DND-41 (cell line): ENCODE measurements around the gene ZNF786.

Experiments used
- EZH2 ChIP-seq: IDR thresholded peaks from 3 replicates; pipeline ENCODE4 v1.6.1; 2012; ENCODE audit warnings: borderline replicate concordance, low read depth, mild to moderate bottlenecking, moderate library complexity, low read length, inconsistent platforms; ENCODE audit not compliant: severe bottlenecking
- TF ChIP-seq, protein P1 (sequence below): IDR thresholded peaks from 2 replicates; pipeline ENCODE4 v1.5.1; 2012; ENCODE audit warnings: borderline replicate concordance, low read length, moderate library complexity, mild to moderate bottlenecking; ENCODE audit not compliant: poor library complexity, severe bottlenecking; ENCODE audit errors: extremely low read depth

DNA sequence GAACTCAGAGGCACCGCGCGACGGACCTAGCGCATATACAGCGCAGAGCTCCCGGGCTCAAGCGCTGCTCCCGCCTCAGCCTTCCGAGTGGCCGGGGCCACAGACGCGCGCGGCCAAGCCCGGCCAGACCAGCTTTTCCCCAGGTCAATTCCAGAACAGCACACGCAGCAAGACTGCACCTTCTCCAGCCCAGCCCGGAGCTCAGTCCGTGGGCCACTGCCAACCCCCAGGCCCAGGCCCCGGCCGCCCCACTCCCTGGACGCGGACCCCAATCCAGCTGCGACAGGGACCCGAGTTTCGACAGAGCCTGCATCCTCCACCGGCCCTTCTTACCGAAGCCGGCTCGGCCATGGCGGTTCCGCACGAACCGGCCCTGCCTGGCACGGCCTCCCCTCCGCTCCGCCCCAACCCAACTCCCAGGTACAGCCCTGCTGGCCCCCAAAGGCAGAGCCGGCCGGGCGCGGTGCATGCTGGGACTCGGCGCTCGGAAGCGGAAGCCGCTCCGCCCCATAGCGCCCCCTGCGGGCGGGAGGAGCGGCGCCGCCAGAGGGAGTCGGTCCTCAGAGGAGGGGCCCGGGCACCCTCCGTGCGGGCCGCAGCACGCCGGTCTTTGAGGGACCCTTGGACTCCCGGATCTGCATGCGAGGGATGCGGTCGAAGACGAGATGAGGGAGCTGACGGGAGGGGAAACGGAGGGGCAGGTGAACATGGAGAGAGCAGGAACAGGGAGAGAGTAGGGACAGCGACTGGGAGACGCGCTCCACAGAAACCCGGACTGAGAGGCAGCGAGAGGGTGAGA lies 35.5 kb upstream of the ZNF786 start, which contains the start of gene ZNF425:
- TF ChIP-seq, protein P1, sequence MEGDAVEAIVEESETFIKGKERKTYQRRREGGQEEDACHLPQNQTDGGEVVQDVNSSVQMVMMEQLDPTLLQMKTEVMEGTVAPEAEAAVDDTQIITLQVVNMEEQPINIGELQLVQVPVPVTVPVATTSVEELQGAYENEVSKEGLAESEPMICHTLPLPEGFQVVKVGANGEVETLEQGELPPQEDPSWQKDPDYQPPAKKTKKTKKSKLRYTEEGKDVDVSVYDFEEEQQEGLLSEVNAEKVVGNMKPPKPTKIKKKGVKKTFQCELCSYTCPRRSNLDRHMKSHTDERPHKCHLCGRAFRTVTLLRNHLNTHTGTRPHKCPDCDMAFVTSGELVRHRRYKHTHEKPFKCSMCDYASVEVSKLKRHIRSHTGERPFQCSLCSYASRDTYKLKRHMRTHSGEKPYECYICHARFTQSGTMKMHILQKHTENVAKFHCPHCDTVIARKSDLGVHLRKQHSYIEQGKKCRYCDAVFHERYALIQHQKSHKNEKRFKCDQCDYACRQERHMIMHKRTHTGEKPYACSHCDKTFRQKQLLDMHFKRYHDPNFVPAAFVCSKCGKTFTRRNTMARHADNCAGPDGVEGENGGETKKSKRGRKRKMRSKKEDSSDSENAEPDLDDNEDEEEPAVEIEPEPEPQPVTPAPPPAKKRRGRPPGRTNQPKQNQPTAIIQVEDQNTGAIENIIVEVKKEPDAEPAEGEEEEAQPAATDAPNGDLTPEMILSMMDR: peak; percentile 97
- TF ChIP-seq EZH2: no peak
